Measurements from ENCODE around the gene SNAPC1.
A peak's percentile ranks its signal among the peaks of the same experiment; 100 is the strongest.
"Not testable (repeated sequence)": the region's sequence is repeated elsewhere in the genome, so short reads cannot be mapped to it uniquely, and the experiment has no call there.

SNAPC1 gene

GRCh38 chr14:61761959-61762786 lies at the start of gene SNAPC1:
SNAPC1 (plus strand) TSS chr14:61762420; CDS start chr14:61762461, 41 bp downstream.
- DNase-seq: peak; percentile 99

- no peak for DNase-seq
Measured at GRCh38 chr14:61713724-61714437, 48.3 kb upstream of the SNAPC1 start.

GRCh38 chr14:61716956-61717355 lies 45.3 kb upstream of the SNAPC1 start:
- DNase-seq: no peak

GRCh38 chr14:61718039-61718438 lies 44.2 kb upstream of the SNAPC1 start:
- no peak for DNase-seq

GRCh38 chr14:61719344-61720293 lies 42.6 kb upstream of the SNAPC1 start:
- no peak for DNase-seq

GRCh38 chr14:61720294-61720661 lies 41.9 kb upstream of the SNAPC1 start:
- DNase-seq: no peak

GRCh38 chr14:61720741-61721140 lies 41.5 kb upstream of the SNAPC1 start:
- DNase-seq: no peak

- DNase-seq: no peak
Measured at GRCh38 chr14:61724133-61724532, 38.1 kb upstream of the SNAPC1 start.

- DNase-seq: no peak
Measured at GRCh38 chr14:61726778-61727658, 35.2 kb upstream of the SNAPC1 start.

GRCh38 chr14:61730756-61731373 lies 31.4 kb upstream of the SNAPC1 start:
- DNase-seq: no peak

- DNase-seq: no peak
Measured at GRCh38 chr14:61733972-61734371, 28.2 kb upstream of the SNAPC1 start.

GRCh38 chr14:61736751-61737150 lies 25.5 kb upstream of the SNAPC1 start:
- no peak for DNase-seq

- no peak for DNase-seq
Measured at GRCh38 chr14:61737915-61738314, 24.3 kb upstream of the SNAPC1 start.

GRCh38 chr14:61739133-61739532 lies 23.1 kb upstream of the SNAPC1 start:
- no peak for DNase-seq

- no peak for DNase-seq
Measured at GRCh38 chr14:61742371-61742770, 19.8 kb upstream of the SNAPC1 start.

- DNase-seq: no peak
Measured at GRCh38 chr14:61744238-61744637, 18.0 kb upstream of the SNAPC1 start.

GRCh38 chr14:61746346-61746745 lies 15.9 kb upstream of the SNAPC1 start:
- DNase-seq: not testable (repeated sequence)

GRCh38 chr14:61746881-61747280 lies 15.3 kb upstream of the SNAPC1 start:
- DNase-seq: no peak

GRCh38 chr14:61747342-61747741 lies 14.9 kb upstream of the SNAPC1 start:
- no peak for DNase-seq

- no peak for DNase-seq
Measured at GRCh38 chr14:61749264-61749663, 13.0 kb upstream of the SNAPC1 start.

- no peak for DNase-seq
Measured at GRCh38 chr14:61749867-61750266, 12.4 kb upstream of the SNAPC1 start.
